ENCODE measurements around the gene RAPGEF1.

The RAPGEF1 gene

GRCh38 chr9:131528886-131529505 is 210.9 kb downstream of the RAPGEF1 start:
- no peak for DNase-seq

GRCh38 chr9:131528186-131528585 is 211.7 kb downstream of the RAPGEF1 start:
- no peak for DNase-seq

Measured in inflammatory macrophage (primary cell).